ENCODE results near the gene EXOC1L.

- TF ChIP-seq, protein P1, sequence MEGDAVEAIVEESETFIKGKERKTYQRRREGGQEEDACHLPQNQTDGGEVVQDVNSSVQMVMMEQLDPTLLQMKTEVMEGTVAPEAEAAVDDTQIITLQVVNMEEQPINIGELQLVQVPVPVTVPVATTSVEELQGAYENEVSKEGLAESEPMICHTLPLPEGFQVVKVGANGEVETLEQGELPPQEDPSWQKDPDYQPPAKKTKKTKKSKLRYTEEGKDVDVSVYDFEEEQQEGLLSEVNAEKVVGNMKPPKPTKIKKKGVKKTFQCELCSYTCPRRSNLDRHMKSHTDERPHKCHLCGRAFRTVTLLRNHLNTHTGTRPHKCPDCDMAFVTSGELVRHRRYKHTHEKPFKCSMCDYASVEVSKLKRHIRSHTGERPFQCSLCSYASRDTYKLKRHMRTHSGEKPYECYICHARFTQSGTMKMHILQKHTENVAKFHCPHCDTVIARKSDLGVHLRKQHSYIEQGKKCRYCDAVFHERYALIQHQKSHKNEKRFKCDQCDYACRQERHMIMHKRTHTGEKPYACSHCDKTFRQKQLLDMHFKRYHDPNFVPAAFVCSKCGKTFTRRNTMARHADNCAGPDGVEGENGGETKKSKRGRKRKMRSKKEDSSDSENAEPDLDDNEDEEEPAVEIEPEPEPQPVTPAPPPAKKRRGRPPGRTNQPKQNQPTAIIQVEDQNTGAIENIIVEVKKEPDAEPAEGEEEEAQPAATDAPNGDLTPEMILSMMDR (IDR thresholded peaks at IDR 0.05), result no peak
- TF ChIP-seq POLR2A (IDR thresholded peaks at IDR 0.05), result no peak
Observed at GRCh38 chr4:55830048-55830447, 10.5 kb downstream of the EXOC1L start.
